Suprapubic skin (tissue), 4 donors: ENCODE data around the gene EVI2A. TPM values are rescaled to one million over a fixed set of nuclear protein-coding genes. Genes with fewer than 3 reads are reported as not detected.

ENCODE experiments used
- DNase-seq, 2 donors: peaks; one replicate each; pipeline ENCODE4 v3.0.0-alpha.2; 2019; ENCODE audit warnings: low spot score in 2 of 2
- H3K27ac ChIP-seq: fragments of 200-600 bp; sonication (generic); one replicate; pipeline ENCODE4 v1.5.1; 2019
- H3K27me3 ChIP-seq: fragments of 200-600 bp; sonication (generic); one replicate; pipeline ENCODE4 v1.5.1; 2019
- H3K36me3 ChIP-seq: fragments of 200-600 bp; sonication (generic); one replicate; pipeline ENCODE4 v1.5.1; 2019
- H3K4me1 ChIP-seq: fragments of 200-600 bp; sonication (generic); one replicate; pipeline ENCODE4 v1.5.1; 2019
- H3K4me3 ChIP-seq: fragments of 200-600 bp; sonication (generic); one replicate; pipeline ENCODE4 v1.5.1; 2019; ENCODE audit warnings: mild to moderate bottlenecking
- H3K9me3 ChIP-seq: fragments of 200-600 bp; sonication (generic); one replicate; pipeline ENCODE4 v1.5.1; 2019
- EP300 ChIP-seq: sonication (generic); formaldehyde crosslinking; IDR thresholded peaks from one replicate; pipeline ENCODE4 v1.6.1; 2017; ENCODE audit warnings: antibody characterized with exemption
- POLR2A ChIP-seq, 2 donors: fragments of 450-650 bp; IDR thresholded peaks; one replicate each; pipeline ENCODE4 v1.6.1; 2017; ENCODE audit warnings: antibody characterized with exemption in 2 of 2, mild to moderate bottlenecking in 2 of 2, moderate library complexity in 2 of 2
- POLR2AphosphoS5 ChIP-seq, 3 donors: sonication (generic); formaldehyde crosslinking; IDR thresholded peaks; one replicate each; pipeline ENCODE4 v1.6.1; 2017; ENCODE audit warnings: antibody characterized with exemption in 3 of 3
- WGBS: methylation state at CpG from one replicate; pipeline ENCODE4 v1.1.5; 2018; 5-methylcytosine and 5-hydroxymethylcytosine counted together
- total RNA-seq, 4 donors: library from RNA; depleted of rRNA; stranded (reverse); fragments of >200 nt; gene quantifications; one replicate each; pipeline ENCODE4 v1.1.0, GENCODE V29; 2016
- TF ChIP-seq, protein P1 (sequence below), 2 donors: fragments of 200-600 bp in 1 of 2; fragments of 450-650 bp in 1 of 2; sonication (generic) in 1 of 2; IDR thresholded peaks; one replicate each; pipeline ENCODE4 v1.5.1; 2016 to 2019; ENCODE audit warnings: antibody characterized with exemption in 2 of 2, mild to moderate bottlenecking in 1 of 2, moderate library complexity in 1 of 2

Gene EVI2A
- total RNA-seq, 4 donors from 2014 or later, result 1.2 to 3.3 (median 1.9) TPM

DNA sequence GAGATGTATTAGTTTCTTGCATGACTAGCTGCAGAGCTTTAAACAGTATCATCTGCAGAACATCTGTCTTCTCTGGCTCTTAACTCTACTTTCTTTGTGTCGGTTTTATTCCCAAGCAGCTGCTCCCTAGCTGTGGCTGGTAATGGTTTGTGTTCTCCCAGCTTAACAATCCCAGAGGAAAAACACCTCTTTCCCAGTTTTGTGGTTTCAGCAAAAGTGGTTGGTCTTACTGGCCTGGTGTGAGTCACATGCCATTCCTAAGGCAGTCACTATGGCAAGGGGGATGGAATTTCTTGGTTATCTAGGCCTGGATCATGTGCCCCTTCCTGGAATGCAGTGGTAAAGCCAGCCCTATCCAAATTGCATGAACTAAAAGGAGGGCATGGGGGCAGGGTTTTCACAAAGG is 51.8 kb downstream of the EVI2A start:
- 59% methylated on average over 1 of the region's 1 CpG for WGBS
- no peak for TF ChIP-seq EP300
- no peak for TF ChIP-seq POLR2AphosphoS5 (IDR thresholded peaks at IDR 0.05)
- TF ChIP-seq POLR2A (IDR thresholded peaks at IDR 0.05), result no peak
- TF ChIP-seq, protein P1, sequence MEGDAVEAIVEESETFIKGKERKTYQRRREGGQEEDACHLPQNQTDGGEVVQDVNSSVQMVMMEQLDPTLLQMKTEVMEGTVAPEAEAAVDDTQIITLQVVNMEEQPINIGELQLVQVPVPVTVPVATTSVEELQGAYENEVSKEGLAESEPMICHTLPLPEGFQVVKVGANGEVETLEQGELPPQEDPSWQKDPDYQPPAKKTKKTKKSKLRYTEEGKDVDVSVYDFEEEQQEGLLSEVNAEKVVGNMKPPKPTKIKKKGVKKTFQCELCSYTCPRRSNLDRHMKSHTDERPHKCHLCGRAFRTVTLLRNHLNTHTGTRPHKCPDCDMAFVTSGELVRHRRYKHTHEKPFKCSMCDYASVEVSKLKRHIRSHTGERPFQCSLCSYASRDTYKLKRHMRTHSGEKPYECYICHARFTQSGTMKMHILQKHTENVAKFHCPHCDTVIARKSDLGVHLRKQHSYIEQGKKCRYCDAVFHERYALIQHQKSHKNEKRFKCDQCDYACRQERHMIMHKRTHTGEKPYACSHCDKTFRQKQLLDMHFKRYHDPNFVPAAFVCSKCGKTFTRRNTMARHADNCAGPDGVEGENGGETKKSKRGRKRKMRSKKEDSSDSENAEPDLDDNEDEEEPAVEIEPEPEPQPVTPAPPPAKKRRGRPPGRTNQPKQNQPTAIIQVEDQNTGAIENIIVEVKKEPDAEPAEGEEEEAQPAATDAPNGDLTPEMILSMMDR (IDR thresholded peaks at IDR 0.05), result no peak
- Histone ChIP-seq H3K9me3 (no peaks in the 10 kb centered on the region), H3K4me1 (peaks cover 22% of the 10 kb centered on the region), H3K27ac (no peak overlapping the region), H3K36me3 (peaks cover 28% of the 10 kb centered on the region), H3K4me3 (no peak overlapping the region), H3K27me3 (no peaks in the 10 kb centered on the region)
- no peak for DNase-seq

DNA sequence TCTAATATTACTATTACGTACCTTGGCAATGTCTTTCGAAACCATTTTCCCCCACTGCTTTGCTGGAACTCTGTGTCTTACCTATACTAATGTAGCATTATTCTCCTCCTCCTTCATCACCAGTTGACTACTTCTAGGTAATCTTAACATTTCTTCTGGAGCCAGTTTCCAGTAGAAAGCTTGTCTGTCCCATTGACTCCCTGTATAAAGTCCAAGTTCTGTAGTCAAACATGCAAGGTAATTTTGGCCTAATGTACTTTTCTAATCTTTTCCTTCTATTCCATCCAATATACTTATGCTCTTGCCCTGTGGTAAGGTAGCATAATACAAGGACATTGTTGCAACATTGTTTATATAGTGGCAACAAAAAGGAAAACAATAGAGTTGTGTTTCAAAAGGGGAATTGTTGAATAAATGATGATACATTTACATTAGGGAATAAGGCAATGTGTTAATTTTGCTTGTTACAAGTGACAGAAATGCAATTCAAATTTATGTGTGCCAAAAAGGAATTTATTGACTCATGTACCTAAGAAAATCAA is 52.3 kb downstream of the EVI2A start:
- Histone ChIP-seq H3K27me3 (no peaks in the 10 kb centered on the region), H3K4me3 (no peak overlapping the region), H3K36me3 (peaks cover 28% of the 10 kb centered on the region), H3K9me3 (no peaks in the 10 kb centered on the region), H3K4me1 (peaks cover 18% of the 10 kb centered on the region), H3K27ac (peak overlapping the region; percentile 24)
- TF ChIP-seq EP300, result no peak
- no peak for TF ChIP-seq POLR2AphosphoS5 (IDR thresholded peaks at IDR 0.05)
- no peak for TF ChIP-seq POLR2A (IDR thresholded peaks at IDR 0.05)
- TF ChIP-seq, protein P1 (IDR thresholded peaks at IDR 0.05), result no peak
- no peak for DNase-seq
- 94% methylated on average over 2 of the region's 2 CpGs for WGBS

Other genes with a start within 250 kb of the EVI2A start
- 100 to 1,000 TPM in 1 of 4 donors, 10 to 100 TPM in 3; 32.3 to 113 (median 45.4) TPM for gene NF1, start 226.6 kb downstream of the EVI2A start, total RNA-seq
- gene OMG, start 24.4 kb downstream of the EVI2A start, total RNA-seq, result not detected
- 1 to 10 TPM; 2.2 to 5.6 (median 3.7) TPM for gene EVI2B, start 7.6 kb downstream of the EVI2A start, total RNA-seq
- 10 to 100 TPM; 28.9 to 46.8 (median 35.7) TPM for gene RAB11FIP4, start 70.1 kb upstream of the EVI2A start, total RNA-seq